Activated naive CD8-positive, alpha-beta T cell treated with anti-CD3 and anti-CD28 coated beads, Interleukin-2, amount 50 U/mL, for 24 hours (primary cell): ENCODE measurements around the gene LRRFIP2.
A peak's percentile ranks its signal among the peaks of the same experiment; 100 is the strongest.
"Not testable (repeated sequence)": the region's sequence is repeated elsewhere in the genome, so short reads cannot be mapped to it uniquely, and the experiment has no call there.

ENCODE experiments used
- ATAC-seq: fragments of 150-1000 bp; cut with Tn5 transposase; one replicate; pipeline ENCODE4 v1.10.0; 2021
- DNase-seq: peaks from one replicate; pipeline ENCODE4 v3.0.0; 2021
- H3K27ac Mint-ChIP-seq: one replicate; pipeline ENCODE4 v1.8.0; 2021; ENCODE audit warnings: mild to moderate bottlenecking, mixed read lengths
- H3K27me3 Mint-ChIP-seq: one replicate; pipeline ENCODE4 v1.8.0; 2021; ENCODE audit warnings: mixed read lengths
- H3K36me3 Mint-ChIP-seq: one replicate; pipeline ENCODE4 v1.8.0; 2021; ENCODE audit warnings: low read depth, mixed read lengths
- H3K4me1 Mint-ChIP-seq: one replicate; pipeline ENCODE4 v1.8.0; 2021; ENCODE audit warnings: mixed read lengths
- H3K4me3 Mint-ChIP-seq: one replicate; pipeline ENCODE4 v1.8.0; 2021; ENCODE audit warnings: mild to moderate bottlenecking, moderate library complexity, mixed read lengths
- H3K9me3 Mint-ChIP-seq: one replicate; pipeline ENCODE4 v1.8.0; 2021; ENCODE audit warnings: mixed read lengths

The LRRFIP2 gene

DNA sequence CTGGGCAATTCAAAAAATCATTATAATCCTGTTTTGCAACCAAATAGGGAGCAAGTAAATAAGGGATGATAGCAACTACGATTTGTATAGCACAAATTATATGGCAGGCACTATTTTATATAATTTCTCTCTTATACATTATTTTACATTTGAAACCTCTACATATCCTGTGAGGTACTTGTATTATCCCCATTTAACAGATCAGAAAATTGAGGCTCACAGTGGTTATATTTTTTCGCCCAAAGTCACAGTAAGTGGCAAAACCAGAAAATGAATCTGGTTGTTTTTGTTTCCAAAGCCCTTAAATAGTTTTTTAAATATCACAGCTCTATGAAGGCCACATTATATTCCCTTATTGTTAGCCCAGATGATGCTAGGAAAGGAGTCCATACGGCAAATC is 106.8 kb downstream of the LRRFIP2 start:
- no peak for DNase-seq
- Mint-ChIP-seq H3K4me1 (peaks cover 7% of the 10 kb centered on the region), H3K27ac (no peak overlapping the region)

DNA sequence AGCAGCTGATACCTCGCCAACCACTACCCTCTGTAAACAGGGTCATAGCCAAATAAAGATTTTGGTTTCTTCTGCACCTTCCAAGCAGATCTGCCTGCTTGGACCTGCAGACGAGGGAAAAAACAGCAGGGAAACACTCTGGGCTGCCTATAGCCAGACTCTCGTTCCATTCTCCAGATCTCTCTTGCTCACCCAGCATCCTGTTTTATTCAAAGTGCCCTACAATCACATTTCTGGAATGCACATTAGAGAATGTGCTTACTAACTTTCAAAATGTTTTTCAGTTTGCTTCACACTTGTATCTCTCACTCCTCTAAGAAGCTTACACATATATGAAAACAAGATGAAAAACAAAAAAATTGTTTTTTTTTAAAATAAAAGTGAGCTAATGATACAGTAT is 109.6 kb downstream of the LRRFIP2 start:
- DNase-seq, result no peak
- no peak overlapping the region for H3K4me3 Mint-ChIP-seq
- ATAC-seq, result no peak
- H3K9me3 Mint-ChIP-seq, result no peaks in the 10 kb centered on the region
- no peak overlapping the region for H3K27ac Mint-ChIP-seq
- peaks cover 21% of the 10 kb centered on the region for H3K36me3 Mint-ChIP-seq
- H3K27me3 Mint-ChIP-seq, result no peaks in the 10 kb centered on the region
- H3K4me1 Mint-ChIP-seq, result peaks cover 5% of the 10 kb centered on the region

More for the DNA sequence above, 106.8 kb downstream of the LRRFIP2 start:
- Mint-ChIP-seq H3K27me3 (no peaks in the 10 kb centered on the region), H3K9me3 (no peaks in the 10 kb centered on the region), H3K4me3 (no peak overlapping the region), H3K36me3 (peaks cover 17% of the 10 kb centered on the region)
- ATAC-seq, result no peak

DNA sequence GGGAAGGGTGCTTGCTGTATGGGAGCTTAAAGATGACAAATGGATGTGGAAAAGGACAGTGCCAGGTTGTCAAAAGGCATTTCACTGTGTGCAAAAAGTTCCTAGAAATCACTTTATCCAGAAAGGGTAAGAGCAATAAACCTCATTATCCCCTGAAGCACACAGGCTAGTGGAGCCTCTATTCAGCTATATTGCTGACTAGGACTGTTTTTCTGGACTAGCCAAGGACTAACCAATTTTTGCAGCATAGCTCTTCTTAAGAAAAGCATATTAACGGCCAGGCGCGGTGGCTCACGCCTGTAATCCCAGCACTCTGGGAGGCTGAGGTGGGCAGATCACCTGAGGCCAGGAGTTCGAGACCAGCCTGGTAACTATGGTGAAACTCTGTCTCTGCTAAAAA is 116.3 kb downstream of the LRRFIP2 start:
- Mint-ChIP-seq H3K4me3 (no peak overlapping the region), H3K9me3 (no peaks in the 10 kb centered on the region), H3K27me3 (no peaks in the 10 kb centered on the region), H3K27ac (no peak overlapping the region), H3K4me1 (peaks cover 25% of the 10 kb centered on the region), H3K36me3 (peaks cover 50% of the 10 kb centered on the region)
- no peak for ATAC-seq
- DNase-seq, result no peak

DNA sequence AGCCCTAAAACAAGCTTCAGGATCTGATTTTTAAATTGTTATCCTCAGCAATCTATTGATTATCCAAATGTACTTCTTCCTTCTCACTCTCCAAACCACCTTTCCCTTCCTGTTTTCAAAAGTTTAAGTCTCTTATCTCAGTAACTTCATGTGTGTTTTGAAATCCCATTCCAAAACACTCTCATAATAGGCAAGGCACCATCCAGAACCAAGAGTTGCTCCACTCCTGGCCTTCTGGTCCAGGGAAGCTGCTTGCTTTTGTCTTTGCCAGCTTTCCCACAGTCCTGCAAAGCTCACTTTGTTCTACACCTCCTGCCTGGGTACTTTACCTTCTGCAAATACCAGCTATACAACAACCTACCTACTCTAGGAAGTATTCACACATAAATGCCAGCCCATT is 117.6 kb downstream of the LRRFIP2 start:
- H3K4me1 Mint-ChIP-seq, result peaks cover 25% of the 10 kb centered on the region
- H3K9me3 Mint-ChIP-seq, result no peaks in the 10 kb centered on the region
- peak overlapping the region; percentile 39 for H3K27ac Mint-ChIP-seq
- peaks cover 47% of the 10 kb centered on the region for H3K36me3 Mint-ChIP-seq
- H3K4me3 Mint-ChIP-seq, result no peak overlapping the region
- ATAC-seq (no peak), DNase-seq (no peak)
- H3K27me3 Mint-ChIP-seq, result no peaks in the 10 kb centered on the region

DNA sequence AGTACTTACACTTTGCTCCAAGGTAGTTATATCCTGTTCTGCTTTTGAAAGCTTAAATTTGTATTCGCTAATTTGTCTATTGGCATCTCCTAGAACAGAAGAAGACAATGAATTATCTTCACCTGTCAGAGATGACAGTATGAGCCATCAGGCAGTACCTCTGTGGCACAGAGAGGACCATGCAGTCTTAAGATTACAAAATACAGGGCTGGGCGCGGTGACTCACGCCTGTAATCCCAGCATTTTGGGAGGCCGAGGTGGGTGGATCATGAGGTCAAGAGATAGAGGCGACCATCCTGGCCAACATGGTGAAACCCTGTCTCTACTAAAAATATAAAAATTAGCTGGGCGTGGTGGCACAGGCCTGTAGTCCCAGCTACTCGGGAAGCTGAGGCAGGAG is 119.3 kb downstream of the LRRFIP2 start:
- H3K27me3 Mint-ChIP-seq, ATAC-seq, H3K9me3 Mint-ChIP-seq, DNase-seq, H3K4me3 Mint-ChIP-seq: not testable (repeated sequence)
- Mint-ChIP-seq H3K4me1 (peaks cover 25% of the 10 kb centered on the region), H3K27ac (peak overlapping the region; percentile 92), H3K36me3 (peaks cover 49% of the 10 kb centered on the region)

DNA sequence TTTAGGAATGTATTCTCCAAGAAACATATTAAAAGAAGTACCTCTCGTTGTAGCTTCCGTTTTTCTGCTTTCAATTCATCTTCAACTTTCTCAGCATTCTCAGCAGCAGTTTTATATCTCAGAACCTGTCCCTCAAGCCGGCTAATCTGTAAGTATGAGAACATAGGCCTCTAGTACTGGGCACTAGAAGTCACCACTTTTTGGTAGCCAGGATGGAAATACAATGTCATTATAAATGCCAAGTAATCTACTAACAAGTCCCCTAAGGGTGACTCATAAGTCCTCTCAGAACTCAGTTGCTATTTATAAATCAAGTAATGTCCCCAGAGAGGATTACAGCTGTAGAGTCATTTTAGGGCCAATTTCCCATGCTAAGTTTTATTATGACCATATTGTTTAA is 120.0 kb downstream of the LRRFIP2 start:
- H3K27me3 Mint-ChIP-seq, result no peaks in the 10 kb centered on the region
- DNase-seq (no peak), ATAC-seq (peak; percentile 96)
- peak overlapping the region; percentile 92 for H3K27ac Mint-ChIP-seq
- peaks cover 54% of the 10 kb centered on the region for H3K36me3 Mint-ChIP-seq
- peaks cover 25% of the 10 kb centered on the region for H3K4me1 Mint-ChIP-seq
- peak overlapping the region; percentile 16 for H3K4me3 Mint-ChIP-seq
- no peaks in the 10 kb centered on the region for H3K9me3 Mint-ChIP-seq

DNA sequence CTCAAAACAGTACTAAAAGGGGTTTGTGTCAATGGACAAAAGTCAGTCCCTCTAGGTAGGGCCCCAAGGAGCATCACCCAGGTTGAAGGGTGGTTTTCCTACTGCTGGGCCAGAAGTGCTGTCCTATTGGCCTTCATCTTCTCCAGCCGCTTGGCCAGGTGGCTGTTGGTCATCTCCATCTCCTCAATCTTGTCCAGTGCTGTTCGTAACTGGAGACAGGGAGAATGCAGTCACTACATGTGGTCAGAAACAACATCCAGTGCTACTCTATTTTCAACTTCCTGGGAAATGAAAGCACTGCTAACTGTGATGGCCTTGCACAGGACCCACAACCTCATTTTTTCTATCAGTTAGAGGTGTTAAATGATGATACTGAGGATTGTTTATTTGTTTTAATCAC is 120.6 kb downstream of the LRRFIP2 start:
- no peaks in the 10 kb centered on the region for H3K27me3 Mint-ChIP-seq
- H3K4me3 Mint-ChIP-seq, result peak overlapping the region; percentile 16
- H3K27ac Mint-ChIP-seq, result peak overlapping the region; percentile 92
- no peak for ATAC-seq
- no peak for DNase-seq
- no peaks in the 10 kb centered on the region for H3K9me3 Mint-ChIP-seq
- peaks cover 60% of the 10 kb centered on the region for H3K36me3 Mint-ChIP-seq
- H3K4me1 Mint-ChIP-seq, result peaks cover 25% of the 10 kb centered on the region

DNA sequence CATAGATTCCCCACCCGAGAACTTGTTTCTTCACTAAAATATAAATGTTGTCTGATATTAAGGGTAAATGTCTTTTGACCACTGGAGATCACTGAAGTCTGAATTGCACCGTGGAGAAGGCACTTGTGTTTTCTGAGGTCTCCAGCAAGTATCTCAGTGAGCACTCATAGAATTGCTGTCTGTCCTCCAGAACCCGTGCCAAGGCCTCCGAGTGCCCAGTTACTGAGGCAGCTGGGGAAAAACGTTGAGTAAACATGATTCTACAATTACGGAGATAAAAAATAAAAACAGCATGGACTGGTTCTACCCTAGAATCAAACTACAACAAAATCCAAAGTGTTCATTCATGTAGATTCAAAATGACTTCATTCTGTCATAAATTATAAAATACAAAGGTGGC is 121.0 kb downstream of the LRRFIP2 start:
- Mint-ChIP-seq H3K4me3 (no peak overlapping the region), H3K27me3 (no peaks in the 10 kb centered on the region), H3K27ac (peak overlapping the region; percentile 92), H3K9me3 (no peaks in the 10 kb centered on the region), H3K4me1 (peaks cover 25% of the 10 kb centered on the region), H3K36me3 (peaks cover 65% of the 10 kb centered on the region)
- no peak for DNase-seq
- ATAC-seq, result no peak

DNA sequence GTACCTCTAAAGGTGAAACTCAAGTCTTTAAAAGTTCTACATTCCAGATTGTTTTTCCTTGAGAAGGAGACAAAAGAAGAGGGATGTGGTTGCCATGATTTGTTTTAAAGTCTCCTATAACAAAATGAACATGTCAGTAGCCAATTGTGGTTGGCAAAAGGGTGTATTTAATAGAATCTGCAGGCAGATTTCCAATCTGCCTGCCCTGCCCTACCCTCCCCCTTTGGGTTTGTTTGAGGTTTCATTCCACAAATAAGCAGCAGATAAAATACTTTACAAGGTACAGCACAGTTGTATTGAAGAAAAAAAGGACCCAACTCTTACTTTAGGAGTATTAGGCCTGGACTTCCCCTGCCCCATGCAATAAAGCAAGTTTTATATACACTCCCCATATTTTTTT is 121.5 kb downstream of the LRRFIP2 start:
- no peak for ATAC-seq
- H3K27ac Mint-ChIP-seq, result peak overlapping the region; percentile 17
- peaks cover 66% of the 10 kb centered on the region for H3K36me3 Mint-ChIP-seq
- H3K9me3 Mint-ChIP-seq, result no peaks in the 10 kb centered on the region
- no peak for DNase-seq
- no peaks in the 10 kb centered on the region for H3K27me3 Mint-ChIP-seq
- no peak overlapping the region for H3K4me3 Mint-ChIP-seq
- peaks cover 25% of the 10 kb centered on the region for H3K4me1 Mint-ChIP-seq

DNA sequence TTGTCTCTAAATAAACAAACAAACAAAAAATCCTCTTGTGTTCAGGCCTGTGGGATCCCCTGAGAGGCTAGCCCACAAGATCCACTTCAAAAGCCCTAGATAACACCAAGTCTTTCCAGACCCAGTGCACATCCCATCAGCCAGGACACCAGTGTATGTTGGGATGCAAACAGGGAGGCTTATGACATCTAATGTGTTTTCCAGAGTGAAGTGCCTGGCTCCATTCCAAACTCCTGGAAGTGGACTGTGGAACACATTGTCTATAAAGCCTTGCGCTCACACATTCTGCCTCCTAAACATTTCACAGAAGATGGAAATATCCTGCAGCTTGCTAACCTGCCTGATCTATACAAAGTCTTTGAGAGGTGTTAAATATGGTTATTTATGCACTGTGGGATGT is 124.1 kb downstream of the LRRFIP2 start:
- Mint-ChIP-seq H3K9me3 (no peaks in the 10 kb centered on the region), H3K27ac (no peak overlapping the region), H3K36me3 (peaks cover 64% of the 10 kb centered on the region), H3K4me1 (peaks cover 21% of the 10 kb centered on the region), H3K4me3 (no peak overlapping the region), H3K27me3 (no peaks in the 10 kb centered on the region)
- DNase-seq (no peak), ATAC-seq (no peak)

DNA sequence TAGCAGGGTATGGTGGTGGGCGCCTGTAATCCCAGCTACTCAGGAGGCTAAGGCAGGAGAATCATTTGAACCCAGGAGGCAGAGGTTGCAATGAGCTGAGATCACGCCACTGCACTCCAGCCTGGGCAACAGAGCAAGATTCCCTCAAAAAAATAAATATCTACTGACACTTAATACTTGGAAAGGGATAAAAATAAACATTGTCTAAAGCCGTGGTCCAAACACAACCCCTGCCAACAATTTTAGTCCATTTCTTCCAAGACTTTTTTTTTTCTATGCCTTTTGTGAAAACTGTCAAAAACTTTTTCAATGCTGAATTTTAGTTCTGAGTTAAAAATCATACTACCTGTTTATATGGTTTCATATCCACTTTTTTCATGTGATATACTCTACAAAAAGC is 131.7 kb downstream of the LRRFIP2 start:
- ATAC-seq, H3K4me1 Mint-ChIP-seq, H3K27ac Mint-ChIP-seq, H3K27me3 Mint-ChIP-seq, H3K4me3 Mint-ChIP-seq, H3K9me3 Mint-ChIP-seq, DNase-seq: not testable (repeated sequence)
- H3K36me3 Mint-ChIP-seq, result peaks cover 56% of the 10 kb centered on the region

DNA sequence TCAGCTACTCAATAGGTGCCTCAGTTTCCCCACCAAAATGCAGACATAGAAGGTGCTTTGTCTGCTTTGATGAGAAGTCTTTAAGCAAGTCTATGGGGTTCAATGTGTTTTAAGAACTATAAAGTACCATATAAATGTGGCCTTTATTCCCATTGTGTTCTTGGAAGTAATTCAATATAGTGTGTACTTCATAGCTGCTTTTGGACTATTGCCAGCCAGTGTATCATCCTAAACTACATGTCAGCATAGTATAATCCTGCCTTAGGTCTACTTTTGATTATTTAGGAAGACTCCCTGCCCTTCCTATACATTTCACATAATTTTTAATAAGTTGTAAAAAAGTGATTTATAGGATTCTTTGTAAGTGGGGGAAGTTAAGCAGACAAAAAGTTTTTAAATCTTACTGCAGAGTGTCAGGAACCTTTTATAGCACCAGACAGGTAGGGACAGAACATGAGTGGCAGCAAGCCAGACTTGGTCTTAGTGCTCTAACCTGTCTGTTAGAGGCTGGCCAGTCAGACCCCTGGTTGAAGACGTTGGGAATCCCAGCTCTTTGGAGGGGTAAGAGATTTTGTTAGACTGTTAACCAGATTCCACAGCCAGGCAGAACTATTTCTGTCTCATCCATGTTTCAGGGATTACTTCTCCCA is 132.7 kb downstream of the LRRFIP2 start:
- ATAC-seq (no peak), DNase-seq (no peak)
- Mint-ChIP-seq H3K4me1 (no peaks in the 10 kb centered on the region), H3K27me3 (no peaks in the 10 kb centered on the region), H3K4me3 (no peak overlapping the region), H3K27ac (no peak overlapping the region), H3K9me3 (no peaks in the 10 kb centered on the region), H3K36me3 (peaks cover 57% of the 10 kb centered on the region)

DNA sequence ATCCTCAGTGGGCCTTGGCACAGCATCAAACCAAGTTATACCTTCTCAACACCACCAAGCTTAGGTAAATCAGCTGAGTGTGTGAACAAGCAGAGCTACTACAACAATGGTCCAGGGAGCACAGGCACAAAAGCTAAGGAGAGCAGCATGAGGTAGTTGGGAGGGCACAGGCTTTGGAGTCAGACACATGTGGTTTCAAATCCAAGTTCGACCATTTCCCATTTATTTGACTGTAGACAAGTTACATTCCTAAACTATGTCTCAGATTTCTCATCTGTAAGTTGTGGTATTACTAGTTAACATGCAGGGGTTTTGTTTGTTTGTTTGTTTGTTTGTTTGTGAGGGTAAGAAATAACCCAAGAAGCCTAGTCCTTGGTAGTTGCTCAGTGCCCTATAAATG is 134.2 kb downstream of the LRRFIP2 start:
- ATAC-seq, result no peak
- no peak for DNase-seq
- no peaks in the 10 kb centered on the region for H3K9me3 Mint-ChIP-seq
- no peaks in the 10 kb centered on the region for H3K27me3 Mint-ChIP-seq
- H3K4me3 Mint-ChIP-seq, result no peak overlapping the region
- H3K36me3 Mint-ChIP-seq, result peaks cover 67% of the 10 kb centered on the region
- no peak overlapping the region for H3K27ac Mint-ChIP-seq
- no peaks in the 10 kb centered on the region for H3K4me1 Mint-ChIP-seq

DNA sequence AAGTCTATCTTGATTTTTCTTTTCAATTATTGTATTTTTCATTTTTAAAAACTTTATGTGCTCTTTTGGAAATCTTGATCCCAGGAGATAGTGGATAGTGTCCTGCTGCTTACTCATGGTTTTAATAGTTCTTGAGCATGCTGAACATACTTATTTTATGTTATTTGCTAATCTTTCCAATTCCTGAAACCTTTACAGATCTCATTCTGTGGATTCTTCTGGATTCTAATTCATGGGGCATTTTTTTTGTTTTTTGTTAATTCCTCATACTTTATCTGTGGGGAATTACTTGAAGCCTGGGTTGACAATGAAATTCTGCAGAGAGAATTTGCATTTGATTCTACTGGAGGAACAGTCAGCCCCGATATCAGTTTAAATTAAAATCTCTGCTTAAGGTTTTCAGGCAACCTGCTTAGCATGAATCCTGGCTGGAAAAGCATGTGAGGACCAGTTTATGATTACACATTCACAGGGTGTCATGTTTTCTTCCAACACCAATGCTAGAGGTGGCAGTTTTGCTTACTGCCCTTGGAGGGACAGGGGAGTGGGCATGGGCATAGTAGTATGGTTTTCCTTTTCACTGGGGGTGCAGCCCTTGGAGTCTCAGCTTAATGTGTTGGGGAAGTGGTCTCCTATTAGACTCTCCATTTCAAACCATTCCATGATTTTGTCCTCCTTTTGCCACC is 135.1 kb downstream of the LRRFIP2 start:
- Mint-ChIP-seq H3K4me1 (no peaks in the 10 kb centered on the region), H3K27me3 (no peaks in the 10 kb centered on the region), H3K4me3 (no peak overlapping the region), H3K9me3 (no peaks in the 10 kb centered on the region), H3K27ac (no peak overlapping the region), H3K36me3 (peaks cover 67% of the 10 kb centered on the region)
- ATAC-seq, result no peak
- DNase-seq, result no peak

DNA sequence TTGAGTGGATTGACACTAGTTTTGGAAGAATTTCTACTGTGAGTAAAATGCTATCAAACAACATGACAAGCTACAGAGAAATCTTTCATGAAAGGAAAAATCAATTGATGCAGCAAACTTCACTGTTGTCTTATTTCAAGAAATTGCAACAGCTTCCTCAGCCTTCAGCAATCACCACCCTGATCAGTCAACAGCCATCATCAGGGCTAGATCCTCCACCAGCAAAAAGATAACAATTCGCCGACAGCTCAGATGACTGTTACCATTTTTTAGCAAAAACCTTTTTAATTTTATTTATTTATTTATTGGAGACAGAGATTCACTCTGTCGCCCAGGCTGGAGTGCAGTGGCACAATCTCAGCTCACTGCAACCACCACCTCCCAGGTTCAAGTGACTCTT is 137.0 kb downstream of the LRRFIP2 start:
- no peak for ATAC-seq
- no peak for DNase-seq
- Mint-ChIP-seq H3K4me3 (no peak overlapping the region), H3K4me1 (no peaks in the 10 kb centered on the region), H3K27ac (no peak overlapping the region), H3K27me3 (no peaks in the 10 kb centered on the region), H3K36me3 (peaks cover 74% of the 10 kb centered on the region), H3K9me3 (peaks cover 4% of the 10 kb centered on the region)
